Measurements from ENCODE around the gene NELFA. TPM values are rescaled to one million over a fixed set of nuclear protein-coding genes. Genes with fewer than 3 reads are reported as not detected.

NELFA gene
- total and polyA plus RNA-seq, 4 donors, result 17.8 to 33.6 (median 24.7) TPM

DNA sequence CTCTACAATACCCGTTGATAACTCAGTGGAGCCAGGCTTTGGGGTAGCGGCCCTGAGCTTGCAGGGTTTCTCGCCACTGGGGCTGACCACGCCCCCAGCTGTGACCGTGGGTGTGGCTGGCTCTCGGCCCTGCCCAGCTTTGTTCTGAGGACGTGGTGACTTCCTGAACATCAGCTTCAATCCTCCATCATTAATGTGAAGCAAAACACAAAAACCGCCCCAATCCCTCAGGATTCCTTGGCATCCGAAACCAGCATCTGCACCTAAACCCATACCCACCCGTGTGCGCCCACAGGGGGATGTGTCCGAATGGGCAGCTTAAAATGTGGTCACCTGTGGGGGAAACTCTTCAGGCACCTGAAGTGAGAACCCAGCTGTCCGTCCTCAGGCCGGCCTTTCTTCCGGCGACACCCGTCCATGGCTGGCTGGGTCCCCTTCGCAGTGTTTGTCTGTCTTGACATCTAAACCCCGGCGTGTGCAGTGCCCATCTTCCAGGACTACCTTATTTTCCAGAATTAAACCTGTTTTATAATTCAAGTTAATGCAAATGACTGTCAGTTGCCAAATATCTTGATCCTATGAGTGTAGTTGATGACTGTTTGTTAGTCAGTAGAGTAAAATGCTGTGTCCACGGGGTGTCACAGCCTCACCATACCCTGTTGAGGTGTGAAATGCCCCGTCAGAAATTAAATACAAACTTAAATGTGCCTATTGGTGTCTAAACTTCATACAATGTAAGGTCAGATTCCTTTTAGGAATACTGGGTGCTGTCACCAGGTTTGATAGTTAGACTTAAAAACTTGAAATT is 27.3 kb downstream of the NELFA start:
- Histone ChIP-seq H3K9ac (ENCODE audit: insufficient read depth in 1 of 2, low read length in 2 of 2) (no peak overlapping the region), H3K27me3 (ENCODE audit: control insufficient read depth in 3 of 3, insufficient read depth in 3 of 3, low read length in 2 of 3) (no peaks in the 10 kb centered on the region), H3K27ac (ENCODE audit: low read depth in 1 of 2, low read length in 1 of 2) (no peak overlapping the region), H3K9me3 (ENCODE audit: control insufficient read depth in 4 of 4, insufficient read depth in 3 of 4, low read length in 3 of 4) (no peaks in the 10 kb centered on the region), H3K4me1 (ENCODE audit: control insufficient read depth in 5 of 5, insufficient read depth in 5 of 5, low read length in 5 of 5) (peaks cover 0 to 3% (median 0%) of the 10 kb centered on the region in 5 donors), H3K4me3 (no peak overlapping the region), H3K36me3 (ENCODE audit: control insufficient read depth in 4 of 4, insufficient read depth in 4 of 4, low read length in 4 of 4) (peaks cover 20 to 79% (median 41%) of the 10 kb centered on the region in 4 donors)
- ATAC-seq (ENCODE audit: insufficient read depth, low FRiP score), result no peak
- DNase-seq, result no peak
- 85 to 86% methylated on average over 22 of the region's 22 CpGs for WGBS, 2 donors
- TF ChIP-seq CTCF (IDR thresholded peaks at IDR 0.05; ENCODE audit: control extremely low read depth, extremely low read depth), result no peak

GRCh38 chr4:1980561-1981041 is 28.2 kb downstream of the NELFA start:
- H3K27ac ChIP-seq (ENCODE audit: low read depth in 1 of 2, low read length in 1 of 2), result no peak overlapping the region
- peaks cover 16 to 79% (median 49%) of the 10 kb centered on the region in 4 donors for H3K36me3 ChIP-seq (ENCODE audit: control insufficient read depth in 4 of 4, insufficient read depth in 4 of 4, low read length in 4 of 4)
- no peaks in the 10 kb centered on the region for H3K27me3 ChIP-seq (ENCODE audit: control insufficient read depth in 3 of 3, insufficient read depth in 3 of 3, low read length in 2 of 3)
- no peak overlapping the region for H3K4me3 ChIP-seq
- WGBS, 2 donors, result 94 to 97% methylated on average over 16 of the region's 16 CpGs
- H3K9ac ChIP-seq (ENCODE audit: insufficient read depth in 1 of 2, low read length in 2 of 2), result no peak overlapping the region
- no peaks in the 10 kb centered on the region for H3K9me3 ChIP-seq (ENCODE audit: control insufficient read depth in 4 of 4, insufficient read depth in 3 of 4, low read length in 3 of 4)
- no peak for TF ChIP-seq CTCF (IDR thresholded peaks at IDR 0.05; ENCODE audit: control extremely low read depth, extremely low read depth)
- H3K4me1 ChIP-seq (ENCODE audit: control insufficient read depth in 5 of 5, insufficient read depth in 5 of 5, low read length in 5 of 5), result peaks cover 0 to 3% (median 0%) of the 10 kb centered on the region in 5 donors
- DNase-seq (no peak), ATAC-seq (ENCODE audit: insufficient read depth, low FRiP score) (no peak)

DNA sequence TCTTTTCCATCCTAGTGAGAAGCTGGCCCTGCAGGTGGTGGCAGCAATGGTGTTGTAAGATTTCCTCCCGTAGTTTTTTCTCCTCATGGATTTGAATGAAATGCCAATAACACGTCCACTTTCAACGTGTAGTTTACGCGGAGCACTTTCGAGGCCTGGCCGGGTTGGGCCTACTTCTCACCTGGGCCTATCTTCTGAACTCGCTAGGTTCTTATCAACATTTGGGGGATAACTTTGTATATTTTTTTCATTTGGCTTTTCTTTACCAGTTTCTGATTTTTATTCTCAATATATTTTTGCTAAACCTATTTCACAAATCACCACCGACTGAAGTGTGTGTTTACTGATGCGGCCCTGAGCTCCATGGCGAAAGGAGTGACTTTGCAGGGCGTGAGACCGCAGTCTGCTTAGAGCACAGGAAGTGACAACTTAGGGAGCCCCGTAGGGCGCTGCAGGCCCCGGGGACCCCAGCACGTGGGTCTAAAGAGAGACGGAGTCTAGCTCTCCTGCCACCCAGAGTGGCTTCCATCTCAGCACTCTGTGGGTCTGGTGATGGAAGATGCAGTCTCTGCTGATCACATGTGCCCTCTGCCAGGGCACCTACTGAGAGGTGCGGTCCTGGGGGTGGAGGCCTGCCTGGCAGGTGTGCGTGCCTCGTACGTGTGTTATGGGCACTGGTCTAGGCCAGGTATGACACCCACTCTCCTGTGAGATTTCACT is 29.1 kb downstream of the NELFA start:
- H3K4me3 ChIP-seq, result no peak overlapping the region
- H3K27ac ChIP-seq (ENCODE audit: low read depth in 1 of 2, low read length in 1 of 2), result no peak overlapping the region
- DNase-seq, result no peak
- no peaks in the 10 kb centered on the region for H3K9me3 ChIP-seq (ENCODE audit: control insufficient read depth in 4 of 4, insufficient read depth in 3 of 4, low read length in 3 of 4)
- ATAC-seq (ENCODE audit: insufficient read depth, low FRiP score), result no peak
- WGBS, 2 donors, result 89 to 91% methylated on average over 22 of the region's 22 CpGs
- no peak overlapping the region for H3K9ac ChIP-seq (ENCODE audit: insufficient read depth in 1 of 2, low read length in 2 of 2)
- peaks cover 0 to 4% (median 0%) of the 10 kb centered on the region in 5 donors for H3K4me1 ChIP-seq (ENCODE audit: control insufficient read depth in 5 of 5, insufficient read depth in 5 of 5, low read length in 5 of 5)
- TF ChIP-seq CTCF (IDR thresholded peaks at IDR 0.05; ENCODE audit: control extremely low read depth, extremely low read depth), result no peak
- H3K36me3 ChIP-seq (ENCODE audit: control insufficient read depth in 4 of 4, insufficient read depth in 4 of 4, low read length in 4 of 4), result peaks cover 16 to 74% (median 53%) of the 10 kb centered on the region in 4 donors
- H3K27me3 ChIP-seq (ENCODE audit: control insufficient read depth in 3 of 3, insufficient read depth in 3 of 3, low read length in 2 of 3), result no peaks in the 10 kb centered on the region
